ENCODE results near the gene SYT4. TPM values are rescaled to one million over a fixed set of nuclear protein-coding genes. Genes with fewer than 3 reads are reported as not detected.

The SYT4 gene
- total RNA-seq, 1 donor from 2014 or later, result not detected

- no peak for DNase-seq (ENCODE audit: low read depth in 2 of 2)
Observed at GRCh38 chr18:43220691-43221090, 56.6 kb downstream of the SYT4 start.

Other genes with a start within 250 kb of the SYT4 start
- not detected in 2 replicates for gene RIT2, start 161.8 kb downstream of the SYT4 start, total RNA-seq